ENCODE data around the gene S100A7. TPM values are rescaled to one million over a fixed set of nuclear protein-coding genes. Genes with fewer than 3 reads are reported as not detected.

S100A7 gene
- total and polyA plus RNA-seq, 9 of the 15 experiments (the other 6 are each of a cell fraction or from before 2014, with no cell fraction given) = not detected

DNA sequence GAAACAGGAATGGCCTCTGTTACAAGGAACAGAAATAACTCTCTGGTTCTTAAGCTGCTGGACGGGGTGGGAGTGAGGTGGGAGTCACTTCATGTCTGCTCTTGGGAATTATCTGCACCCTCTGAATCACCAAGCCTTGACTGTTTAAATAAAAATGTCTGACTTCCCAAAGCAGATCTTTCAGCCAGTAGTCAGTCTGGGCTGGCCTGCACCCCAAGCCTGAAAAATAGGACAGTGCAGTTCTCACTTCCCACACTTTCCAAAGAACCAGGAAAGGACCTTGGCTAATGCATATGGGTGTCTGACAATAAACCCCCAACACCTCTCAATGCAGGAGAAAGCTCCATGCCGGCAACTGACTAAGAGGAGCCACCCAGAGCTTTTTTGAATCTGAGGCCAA is 796 bp downstream of the S100A7 start:
- in situ Hi-C loops (cut with MboI) = no loop called here
- Histone ChIP-seq H2AFZ (ENCODE audit: low read depth, low read length) (no peak overlapping the region), H3K9me3 (replicated peaks; ENCODE audit: control insufficient read depth, insufficient read depth, low read depth, low read length) (no peaks in the 10 kb centered on the region), H3K27me3 (ENCODE audit: control insufficient read depth in 2 of 2, insufficient read depth in 2 of 2, low read length in 2 of 2) (peaks cover 3 to 26% of the 10 kb centered on the region in 2 experiments; a peak in 2 of 5 replicates), H3K4me2 (ENCODE audit: insufficient read depth, low read length) (no peak overlapping the region), H4K20me1 (replicated peaks; ENCODE audit: control insufficient read depth, insufficient read depth, low read length) (no peaks in the 10 kb centered on the region; the same call in 1 of the 2 replicates), H3K9ac (ENCODE audit: insufficient read depth in 1 of 2, low read depth in 2 of 2, low read length in 2 of 2) (no peak overlapping the region), H3K9me1 (ENCODE audit: control insufficient read depth, insufficient read depth, low read length) (no peaks in the 10 kb centered on the region), H3K27ac (ENCODE audit: extremely low read depth, low read depth, low read length) (no peak overlapping the region), H3K4me3 (no peak overlapping the region), H3K4me1 (replicated peaks in 1 of 2; ENCODE audit: control insufficient read depth in 2 of 2, insufficient read depth in 2 of 2, low read length in 2 of 2) (no peaks in the 10 kb centered on the region), H3K36me3 (ENCODE audit: control insufficient read depth, insufficient read depth, low read length) (no peaks in the 10 kb centered on the region), H3K79me2 (ENCODE audit: control insufficient read depth, insufficient read depth, low read length) (no peaks in the 10 kb centered on the region)
- BruUV-seq (replicated peaks) = no TSS peak
- ChIA-PET POLR2A (interaction anchor here (0.6 to 1.1 kb wide), 2 partner anchors 116 to 325 kb away, joined by 3 to 4 read pairs; no protein-coding TSS in a partner anchor), CTCF (ENCODE audit: low intra/inter-chr PET ratio) (no interaction called here)
- DNase-seq (ENCODE audit: extremely low read depth in 1 of 4, low spot score in 3 of 4) (no peak), ATAC-seq (no peak), FAIRE-seq (no peak)
- intact Hi-C loops (cut with micrococcal nuclease) = no loop called here
- no peak for TF ChIP-seq FOXK2 (conservative IDR thresholded peaks at IDR 0.05 in 1 of 2, IDR thresholded peaks at IDR 0.05 in 1 of 2; ENCODE audit: low read depth in 2 of 2)
- TF ChIP-seq, protein P1, sequence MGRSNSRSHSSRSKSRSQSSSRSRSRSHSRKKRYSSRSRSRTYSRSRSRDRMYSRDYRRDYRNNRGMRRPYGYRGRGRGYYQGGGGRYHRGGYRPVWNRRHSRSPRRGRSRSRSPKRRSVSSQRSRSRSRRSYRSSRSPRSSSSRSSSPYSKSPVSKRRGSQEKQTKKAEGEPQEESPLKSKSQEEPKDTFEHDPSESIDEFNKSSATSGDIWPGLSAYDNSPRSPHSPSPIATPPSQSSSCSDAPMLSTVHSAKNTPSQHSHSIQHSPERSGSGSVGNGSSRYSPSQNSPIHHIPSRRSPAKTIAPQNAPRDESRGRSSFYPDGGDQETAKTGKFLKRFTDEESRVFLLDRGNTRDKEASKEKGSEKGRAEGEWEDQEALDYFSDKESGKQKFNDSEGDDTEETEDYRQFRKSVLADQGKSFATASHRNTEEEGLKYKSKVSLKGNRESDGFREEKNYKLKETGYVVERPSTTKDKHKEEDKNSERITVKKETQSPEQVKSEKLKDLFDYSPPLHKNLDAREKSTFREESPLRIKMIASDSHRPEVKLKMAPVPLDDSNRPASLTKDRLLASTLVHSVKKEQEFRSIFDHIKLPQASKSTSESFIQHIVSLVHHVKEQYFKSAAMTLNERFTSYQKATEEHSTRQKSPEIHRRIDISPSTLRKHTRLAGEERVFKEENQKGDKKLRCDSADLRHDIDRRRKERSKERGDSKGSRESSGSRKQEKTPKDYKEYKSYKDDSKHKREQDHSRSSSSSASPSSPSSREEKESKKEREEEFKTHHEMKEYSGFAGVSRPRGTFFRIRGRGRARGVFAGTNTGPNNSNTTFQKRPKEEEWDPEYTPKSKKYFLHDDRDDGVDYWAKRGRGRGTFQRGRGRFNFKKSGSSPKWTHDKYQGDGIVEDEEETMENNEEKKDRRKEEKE (IDR thresholded peaks at IDR 0.05; ENCODE audit: borderline replicate concordance in 1 of 2, control insufficient read depth in 1 of 2, low read depth in 2 of 2, low read length in 1 of 2) = no peak
- TF ChIP-seq ELF1 (tag; IDR thresholded peaks at IDR 0.05) = no peak
- no peak for TF ChIP-seq CEBPG (CRISPR knock-in tag; IDR thresholded peaks at IDR 0.05)
- TF ChIP-seq CEBPG (tag; conservative IDR thresholded peaks at IDR 0.05 in 1 of 2, IDR thresholded peaks at IDR 0.05 in 1 of 2) = no peak
- TF ChIP-seq TBP (optimal IDR thresholded peaks at IDR 0.05; ENCODE audit: low read depth, low read length) = no peak
- TF ChIP-seq ZNF707 (CRISPR knock-in tag; conservative IDR thresholded peaks at IDR 0.05) = no peak
- no peak for TF ChIP-seq XRCC3 (IDR thresholded peaks at IDR 0.05)
- TF ChIP-seq ZKSCAN8 (CRISPR knock-in tag; IDR thresholded peaks at IDR 0.05) = no peak
- TF ChIP-seq, protein P2, sequence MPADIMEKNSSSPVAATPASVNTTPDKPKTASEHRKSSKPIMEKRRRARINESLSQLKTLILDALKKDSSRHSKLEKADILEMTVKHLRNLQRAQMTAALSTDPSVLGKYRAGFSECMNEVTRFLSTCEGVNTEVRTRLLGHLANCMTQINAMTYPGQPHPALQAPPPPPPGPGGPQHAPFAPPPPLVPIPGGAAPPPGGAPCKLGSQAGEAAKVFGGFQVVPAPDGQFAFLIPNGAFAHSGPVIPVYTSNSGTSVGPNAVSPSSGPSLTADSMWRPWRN (IDR thresholded peaks at IDR 0.05; ENCODE audit: low read depth) = no peak
- TF ChIP-seq, protein P3, sequence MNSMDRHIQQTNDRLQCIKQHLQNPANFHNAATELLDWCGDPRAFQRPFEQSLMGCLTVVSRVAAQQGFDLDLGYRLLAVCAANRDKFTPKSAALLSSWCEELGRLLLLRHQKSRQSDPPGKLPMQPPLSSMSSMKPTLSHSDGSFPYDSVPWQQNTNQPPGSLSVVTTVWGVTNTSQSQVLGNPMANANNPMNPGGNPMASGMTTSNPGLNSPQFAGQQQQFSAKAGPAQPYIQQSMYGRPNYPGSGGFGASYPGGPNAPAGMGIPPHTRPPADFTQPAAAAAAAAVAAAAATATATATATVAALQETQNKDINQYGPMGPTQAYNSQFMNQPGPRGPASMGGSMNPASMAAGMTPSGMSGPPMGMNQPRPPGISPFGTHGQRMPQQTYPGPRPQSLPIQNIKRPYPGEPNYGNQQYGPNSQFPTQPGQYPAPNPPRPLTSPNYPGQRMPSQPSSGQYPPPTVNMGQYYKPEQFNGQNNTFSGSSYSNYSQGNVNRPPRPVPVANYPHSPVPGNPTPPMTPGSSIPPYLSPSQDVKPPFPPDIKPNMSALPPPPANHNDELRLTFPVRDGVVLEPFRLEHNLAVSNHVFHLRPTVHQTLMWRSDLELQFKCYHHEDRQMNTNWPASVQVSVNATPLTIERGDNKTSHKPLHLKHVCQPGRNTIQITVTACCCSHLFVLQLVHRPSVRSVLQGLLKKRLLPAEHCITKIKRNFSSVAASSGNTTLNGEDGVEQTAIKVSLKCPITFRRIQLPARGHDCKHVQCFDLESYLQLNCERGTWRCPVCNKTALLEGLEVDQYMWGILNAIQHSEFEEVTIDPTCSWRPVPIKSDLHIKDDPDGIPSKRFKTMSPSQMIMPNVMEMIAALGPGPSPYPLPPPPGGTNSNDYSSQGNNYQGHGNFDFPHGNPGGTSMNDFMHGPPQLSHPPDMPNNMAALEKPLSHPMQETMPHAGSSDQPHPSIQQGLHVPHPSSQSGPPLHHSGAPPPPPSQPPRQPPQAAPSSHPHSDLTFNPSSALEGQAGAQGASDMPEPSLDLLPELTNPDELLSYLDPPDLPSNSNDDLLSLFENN (IDR thresholded peaks at IDR 0.05; ENCODE audit: low read depth in 2 of 2, low read length in 2 of 2) = no peak
- TF ChIP-seq PTBP1 (IDR thresholded peaks at IDR 0.05; ENCODE audit: low read depth, low read length) = no peak
- no peak for TF ChIP-seq ZNF124 (CRISPR knock-in tag; IDR thresholded peaks at IDR 0.05)
- WGBS (ENCODE audit: insufficient coverage, low coverage, missing lambda C conversion rate) = 4% methylated on average over 2 of the region's 2 CpGs

Data from K562 (cell line).